ENCODE results near the gene PCNX3. TPM values are rescaled to one million over a fixed set of nuclear protein-coding genes. Genes with fewer than 3 reads are reported as not detected.

PCNX3 gene
- total RNA-seq, 1 experiment from 2014 or later = 20.8 TPM

DNA sequence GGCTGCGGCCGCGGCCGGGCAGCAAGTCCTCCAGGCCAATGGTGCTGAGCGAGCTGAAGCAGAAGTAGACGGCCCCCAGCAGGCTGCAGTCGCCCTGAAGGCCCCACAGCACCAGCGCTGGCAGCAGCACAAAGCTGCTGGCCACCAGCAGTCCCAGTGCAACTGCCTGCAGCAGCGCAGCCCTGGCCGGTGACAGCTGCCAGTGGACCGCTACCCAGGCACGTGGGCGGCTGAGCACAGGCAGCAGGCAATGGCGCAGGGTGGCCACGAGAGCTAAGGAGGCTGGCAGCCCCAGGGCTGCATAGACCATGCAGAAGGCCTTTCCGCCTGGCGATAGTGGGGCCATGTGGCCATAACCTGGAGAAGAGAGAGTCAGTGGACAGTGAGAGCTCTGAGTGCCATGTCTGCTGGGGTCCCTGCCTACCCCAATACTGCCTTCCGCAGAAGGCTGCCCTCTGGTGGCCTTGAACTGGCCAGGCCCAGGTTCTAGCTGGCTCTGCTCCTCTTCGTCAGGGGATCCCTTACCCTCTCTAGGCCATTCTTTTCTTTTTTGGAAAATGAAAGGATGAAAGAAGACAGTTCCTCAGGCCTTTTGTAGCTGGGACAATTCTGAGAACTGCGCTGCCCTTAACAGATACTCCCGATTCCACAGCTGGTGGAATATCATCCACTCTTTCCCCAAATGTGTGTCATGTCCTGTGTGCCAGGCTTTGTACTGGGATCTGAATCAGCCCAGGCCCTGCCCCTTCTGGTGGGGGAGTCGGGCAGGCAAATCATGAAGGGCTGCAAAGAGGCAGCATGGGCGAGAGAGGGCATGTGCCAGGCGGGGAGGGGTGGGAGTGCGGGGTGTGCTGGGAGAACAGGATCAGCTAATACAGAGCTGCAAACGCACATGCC is 21.8 kb upstream of the PCNX3 start:
- no peak for DNase-seq (ENCODE audit: low read depth)
- in situ Hi-C loops (cut with HindIII; ENCODE audit: low pct_unique_long_range_greater_than_20kb, low sequenced_read_pairs) = no loop called here

DNA sequence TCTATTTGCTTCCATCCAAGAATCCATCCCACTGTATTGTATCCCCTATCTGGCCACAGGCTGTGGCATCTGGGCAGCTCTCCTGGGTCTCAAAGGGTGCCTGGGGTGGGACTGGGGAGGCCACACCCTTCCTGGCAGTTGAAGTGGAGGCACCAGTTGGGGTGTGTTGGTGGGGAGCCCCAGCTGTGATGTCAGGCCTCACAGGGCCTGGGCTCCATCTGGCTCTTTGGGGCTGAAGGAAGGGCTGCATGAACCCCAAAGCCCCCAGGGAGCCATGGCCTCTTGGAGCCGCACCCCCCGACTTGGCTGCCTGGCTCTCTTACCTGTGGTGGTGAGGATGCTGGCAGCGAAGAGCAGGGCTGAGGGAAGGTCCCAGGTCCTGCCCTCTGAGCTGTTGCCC is 20.4 kb upstream of the PCNX3 start:
- DNase-seq (ENCODE audit: low read depth) = no peak
- in situ Hi-C loops (cut with HindIII; ENCODE audit: low pct_unique_long_range_greater_than_20kb, low sequenced_read_pairs) = no loop called here

DNA sequence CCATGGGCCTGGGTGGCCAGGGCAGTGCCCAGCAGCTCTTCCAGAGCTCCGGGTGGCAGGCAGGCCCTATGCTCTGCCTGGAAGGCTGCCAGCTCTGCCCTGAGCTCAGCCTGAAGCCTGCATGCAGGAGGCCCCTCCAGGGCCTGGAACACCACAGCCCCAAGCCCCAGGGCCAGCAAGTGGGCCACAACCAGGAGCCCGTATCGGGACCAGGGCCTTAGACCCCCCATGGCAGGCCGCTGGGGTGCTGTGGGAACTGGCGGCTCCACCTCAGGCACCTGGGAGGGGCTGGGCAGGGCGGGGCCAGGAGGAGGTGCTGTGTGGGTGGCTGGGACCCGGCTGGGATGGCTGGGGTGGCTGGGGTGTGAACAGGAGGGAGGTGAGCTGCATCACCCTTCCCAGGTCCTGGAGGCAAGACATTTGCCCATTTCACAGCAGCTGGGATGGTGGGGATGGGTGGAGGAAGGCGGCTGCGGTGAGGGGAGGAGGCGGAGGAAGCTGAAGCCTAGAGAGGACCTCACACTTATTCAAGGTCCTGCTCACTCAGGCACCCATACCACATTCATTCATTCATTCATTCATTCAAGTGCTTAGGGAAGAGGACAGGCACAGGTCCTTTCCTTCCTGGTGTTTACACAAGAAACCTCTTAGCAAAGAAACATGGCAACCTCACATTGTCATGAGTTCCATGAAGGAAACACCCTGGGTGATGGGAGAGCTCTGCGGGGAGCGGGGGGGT is 19.9 kb upstream of the PCNX3 start, which contains the start of gene KCNK7:
KCNK7 (minus strand) TSS at position 258 of the 739 bp plus-strand sequence; CDS start at position 230, 28 bp downstream.
- in situ Hi-C loops (cut with HindIII; ENCODE audit: low pct_unique_long_range_greater_than_20kb, low sequenced_read_pairs) = no loop called here
- no peak for DNase-seq (ENCODE audit: low read depth)

DNA sequence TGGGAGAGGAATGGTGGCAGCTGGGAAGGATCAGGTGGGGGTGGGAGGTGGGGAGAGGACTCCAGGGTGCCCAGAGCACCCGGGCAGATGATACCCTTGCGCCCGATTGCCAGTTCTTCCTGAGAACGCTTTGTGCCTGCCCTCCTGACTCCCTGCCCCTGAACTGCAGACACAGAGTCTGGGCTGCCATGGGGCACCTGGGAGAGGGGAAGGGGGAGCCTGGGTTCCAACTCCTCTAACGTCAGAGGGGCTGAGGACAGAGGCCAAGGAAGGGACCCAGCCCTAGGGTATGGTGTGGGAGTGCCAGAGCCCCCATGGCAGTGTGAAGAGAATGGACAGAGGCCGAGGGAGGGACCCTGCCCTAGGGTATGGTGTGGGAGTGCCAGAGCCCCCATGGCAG is 19.1 kb upstream of the PCNX3 start:
- in situ Hi-C loops (cut with HindIII; ENCODE audit: low pct_unique_long_range_greater_than_20kb, low sequenced_read_pairs) = no loop called here
- no peak for DNase-seq (ENCODE audit: low read depth)

DNA sequence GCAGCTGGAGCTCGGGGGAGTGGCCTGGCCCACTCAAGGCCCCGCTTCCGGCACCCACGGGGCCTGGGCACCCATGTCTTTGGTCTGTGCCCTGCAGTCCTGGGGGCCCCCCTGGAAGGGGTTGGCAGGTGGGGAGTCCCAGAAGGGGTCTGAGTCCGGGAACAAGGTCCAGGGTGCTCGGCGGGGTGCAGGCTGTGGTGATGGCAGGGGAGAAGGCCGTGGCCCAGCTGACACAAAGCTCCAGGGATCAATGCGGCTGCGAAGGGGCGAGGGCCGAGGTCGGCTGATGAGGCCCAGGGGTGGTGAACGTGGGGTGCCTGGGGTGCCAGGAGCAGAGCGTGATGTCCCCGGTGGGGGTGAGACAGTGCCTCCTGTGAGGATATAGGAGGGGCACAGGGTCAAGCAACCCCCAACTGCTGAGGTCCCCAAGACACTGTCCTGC is 17.3 kb upstream of the PCNX3 start:
- in situ Hi-C loops (cut with HindIII; ENCODE audit: low pct_unique_long_range_greater_than_20kb, low sequenced_read_pairs) = no loop called here
- no peak for DNase-seq (ENCODE audit: low read depth)

DNA sequence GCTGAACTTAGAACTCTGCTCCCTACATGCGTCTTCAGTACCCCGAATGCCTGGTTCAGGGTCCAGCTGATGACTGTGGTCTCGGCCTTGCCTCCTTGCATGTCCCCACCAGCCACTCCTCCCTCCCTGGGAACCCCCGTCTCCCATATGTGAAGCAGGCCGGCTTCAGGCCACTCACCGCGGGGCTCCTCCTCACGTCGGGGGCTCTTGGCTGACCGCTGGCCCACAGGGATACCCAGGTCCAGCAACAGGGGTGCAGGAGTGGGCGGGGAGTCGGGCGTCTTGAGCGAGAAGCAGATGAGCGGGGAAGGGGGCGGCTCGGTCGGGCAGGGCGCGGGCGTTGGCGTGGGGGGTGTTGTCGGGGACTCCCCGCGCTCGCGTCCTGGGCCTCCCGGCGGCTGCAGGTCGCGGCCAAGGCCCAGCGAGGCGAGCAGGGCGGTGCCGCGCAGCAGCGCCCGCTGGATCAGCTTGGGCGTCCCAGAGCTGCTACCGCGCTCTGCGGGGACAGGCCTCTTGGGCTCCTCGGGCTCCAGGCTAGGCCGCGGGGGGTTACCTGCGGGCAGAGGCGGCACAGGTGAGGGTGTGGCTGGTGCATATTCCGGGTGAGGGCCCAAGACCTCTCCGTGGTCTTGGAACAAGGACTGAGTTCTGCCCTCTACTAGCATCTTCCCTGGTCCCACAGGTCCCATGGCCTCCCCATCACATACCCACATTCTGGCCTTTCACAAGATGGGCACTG is 16.2 kb upstream of the PCNX3 start:
- in situ Hi-C loops (cut with HindIII; ENCODE audit: low pct_unique_long_range_greater_than_20kb, low sequenced_read_pairs) = no loop called here

DNA sequence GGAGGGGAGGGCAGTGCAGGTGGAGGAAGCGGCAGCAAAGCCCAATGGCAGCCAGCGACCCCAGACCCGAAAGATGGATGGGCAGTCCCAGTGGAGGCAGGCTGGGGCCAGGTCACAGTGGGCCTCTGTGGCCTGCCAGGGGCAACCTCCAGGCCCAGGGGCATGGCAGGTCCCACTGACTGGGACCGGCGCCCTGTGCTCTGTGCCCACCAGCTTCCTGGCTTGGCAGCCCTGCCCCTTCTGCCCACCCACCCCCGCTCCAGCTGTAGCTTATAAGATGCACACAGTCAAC is 15.7 kb upstream of the PCNX3 start:
- in situ Hi-C loops (cut with HindIII; ENCODE audit: low pct_unique_long_range_greater_than_20kb, low sequenced_read_pairs) = no loop called here
- DNase-seq (ENCODE audit: low read depth) = no peak

More for the DNA sequence above, 16.2 kb upstream of the PCNX3 start:
- no peak for DNase-seq (ENCODE audit: low read depth)

DNA sequence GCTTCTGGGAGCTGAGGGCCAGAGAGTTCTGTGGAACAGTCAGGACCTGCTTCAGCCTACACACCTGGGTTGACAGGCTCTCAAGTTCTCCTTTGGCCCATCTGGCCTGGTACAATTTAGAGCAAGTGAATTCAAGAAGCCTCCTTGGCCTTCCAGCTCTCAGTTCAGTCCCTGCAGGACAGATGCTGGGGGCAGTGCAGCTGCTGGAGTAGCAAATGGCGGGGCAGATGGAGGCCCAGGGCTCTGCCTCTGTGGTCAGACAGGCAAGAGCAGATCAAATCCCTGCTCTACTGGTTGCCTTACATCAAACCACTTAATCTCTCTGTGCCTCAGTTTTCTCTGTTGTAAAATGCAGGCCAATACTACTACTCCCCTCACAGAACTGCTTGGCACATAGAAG is 11.3 kb upstream of the PCNX3 start:
- in situ Hi-C loops (cut with HindIII; ENCODE audit: low pct_unique_long_range_greater_than_20kb, low sequenced_read_pairs) = no loop called here
- no peak for DNase-seq (ENCODE audit: low read depth)

DNA sequence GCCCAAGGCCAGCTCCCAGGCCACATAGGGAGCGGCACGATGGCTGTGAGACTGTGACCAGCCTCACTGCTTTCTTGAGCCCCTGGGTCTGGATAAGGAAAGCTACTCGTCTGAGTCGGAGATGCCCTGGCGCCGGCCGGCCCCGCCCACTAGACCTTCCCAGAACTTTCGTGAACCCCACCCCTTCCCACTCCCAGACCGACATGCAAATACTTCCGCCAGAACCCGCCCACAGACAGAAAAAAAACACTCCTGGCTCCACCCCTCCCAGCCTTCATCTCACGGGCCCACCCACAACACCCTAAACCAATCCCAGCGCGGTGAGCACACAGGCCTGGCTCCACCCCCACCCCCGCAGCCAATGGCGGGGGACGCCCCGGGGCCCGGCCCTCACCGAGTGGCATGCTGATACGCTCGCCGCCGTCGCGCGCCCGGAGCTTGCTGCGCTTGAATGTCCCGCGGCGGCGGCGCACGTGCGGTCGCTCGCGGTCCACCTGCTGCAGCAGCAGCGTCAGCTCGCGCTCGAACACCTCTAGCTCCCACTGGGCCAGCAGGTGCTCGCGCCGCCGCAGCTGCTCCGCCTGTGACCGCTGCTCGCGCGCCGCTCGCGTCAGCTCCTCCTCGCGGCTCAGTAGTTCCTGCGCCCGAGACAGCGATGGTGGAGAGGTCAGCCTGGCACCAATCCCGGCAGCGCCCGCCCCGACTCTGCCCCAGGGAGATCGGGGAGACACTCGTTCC is 8.5 kb upstream of the PCNX3 start:
- DNase-seq (ENCODE audit: low read depth) = no peak
- in situ Hi-C loops (cut with HindIII; ENCODE audit: low pct_unique_long_range_greater_than_20kb, low sequenced_read_pairs) = no loop called here

DNA sequence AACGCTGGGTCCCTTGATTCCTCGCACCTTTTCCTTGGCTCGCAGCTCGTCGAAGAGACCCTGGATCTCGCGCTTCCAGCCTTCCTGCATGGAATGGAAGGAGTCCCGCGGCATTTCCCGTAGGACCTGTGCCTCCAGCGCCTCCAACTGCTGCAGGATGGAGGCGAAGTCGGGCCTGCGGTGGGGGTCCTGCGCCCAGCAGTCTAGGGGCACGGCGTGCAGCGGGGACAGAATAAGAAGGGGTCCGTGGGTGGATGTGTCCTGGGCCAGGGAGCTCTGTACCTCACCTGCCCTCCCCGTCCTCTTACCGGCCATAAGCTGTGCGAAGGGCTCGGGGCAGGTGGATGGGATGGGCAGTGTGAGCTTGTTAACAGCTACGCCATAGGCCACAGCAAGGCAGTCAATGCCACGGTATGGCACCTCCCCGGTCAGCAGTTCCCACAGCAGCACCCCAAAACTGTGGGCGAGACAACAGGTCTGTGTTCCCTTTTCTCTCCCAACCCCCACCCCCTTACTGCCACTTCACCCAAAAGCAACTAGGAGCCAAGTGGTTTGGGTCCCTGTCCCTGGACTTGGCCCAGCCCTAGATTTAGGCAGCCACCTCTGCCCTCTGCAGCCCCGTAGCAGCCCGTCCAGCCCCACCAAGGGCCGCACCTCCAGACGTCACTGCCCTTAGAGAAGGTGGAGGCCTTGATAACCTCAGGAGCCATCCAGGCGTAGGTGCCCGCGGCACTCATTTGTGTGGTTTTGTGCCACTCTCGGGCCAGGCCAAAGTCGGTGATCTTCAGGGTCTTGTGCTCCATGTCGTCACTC is 7.8 kb upstream of the PCNX3 start:
- DNase-seq (ENCODE audit: low read depth) = no peak
- in situ Hi-C loops (cut with HindIII; ENCODE audit: low pct_unique_long_range_greater_than_20kb, low sequenced_read_pairs) = no loop called here

GRCh38 chr11:65609229-65609628 is 6.3 kb upstream of the PCNX3 start:
- DNase-seq (ENCODE audit: low read depth) = no peak
- in situ Hi-C loops (cut with HindIII; ENCODE audit: low pct_unique_long_range_greater_than_20kb, low sequenced_read_pairs) = no loop called here

- in situ Hi-C loops (cut with HindIII; ENCODE audit: low pct_unique_long_range_greater_than_20kb, low sequenced_read_pairs) = no loop called here
- no peak for DNase-seq (ENCODE audit: low read depth)
These were observed 5.9 kb upstream of the PCNX3 start for GRCh38 chr11:65609665-65610064.

- in situ Hi-C loops (cut with HindIII; ENCODE audit: low pct_unique_long_range_greater_than_20kb, low sequenced_read_pairs) = no loop called here
These were observed 5.2 kb upstream of the PCNX3 start for GRCh38 chr11:65610404-65610803.

GRCh38 chr11:65611028-65611757 is 4.4 kb upstream of the PCNX3 start:
- no peak for DNase-seq (ENCODE audit: low read depth)
- in situ Hi-C loops (cut with HindIII; ENCODE audit: low pct_unique_long_range_greater_than_20kb, low sequenced_read_pairs) = no loop called here

More at GRCh38 chr11:65610404-65610803, 5.2 kb upstream of the PCNX3 start:
- no peak for DNase-seq (ENCODE audit: low read depth)

DNA sequence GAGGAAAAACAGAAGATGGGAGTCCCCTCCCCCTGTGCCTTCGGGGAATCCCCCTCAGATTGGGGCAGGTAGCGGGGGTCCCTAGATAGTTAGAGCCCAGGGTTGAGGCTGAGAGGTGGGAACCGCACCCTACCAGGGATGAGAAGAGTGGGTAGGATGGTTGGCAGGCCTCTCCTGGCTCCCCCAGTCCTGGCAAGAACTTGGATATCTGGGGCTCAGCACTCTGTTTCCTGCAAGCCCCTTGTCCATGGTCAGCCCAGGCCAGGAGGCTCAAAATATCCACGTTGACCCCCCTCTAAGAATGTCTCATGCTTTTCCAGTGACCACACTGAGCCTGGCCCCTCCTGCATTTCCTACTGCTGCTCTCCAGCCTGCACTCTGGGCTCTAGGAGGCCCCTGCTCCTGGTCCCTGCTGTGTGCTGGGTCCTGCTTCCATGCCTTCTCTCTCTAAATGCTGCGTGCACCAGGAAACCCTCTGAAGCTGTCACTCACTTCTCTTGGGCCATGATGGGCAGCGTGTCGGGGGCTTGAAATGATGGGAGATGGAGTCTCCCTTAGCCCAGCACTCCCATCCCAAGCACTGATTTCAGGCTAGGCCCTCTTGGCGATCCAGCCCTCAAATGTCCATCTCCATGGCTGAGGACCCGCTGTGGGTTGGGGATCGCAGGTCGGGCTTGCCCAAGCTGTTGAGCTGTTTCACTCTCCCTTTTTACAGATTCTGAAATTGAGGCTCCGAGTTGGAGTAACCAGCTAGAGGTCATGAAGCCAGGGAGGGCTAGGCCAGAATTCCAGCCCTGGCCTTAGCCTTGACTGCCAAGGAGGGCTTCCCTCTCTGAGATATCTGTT is 3.6 kb upstream of the PCNX3 start:
- DNase-seq (ENCODE audit: low read depth) = no peak
- in situ Hi-C loops (cut with HindIII; ENCODE audit: low pct_unique_long_range_greater_than_20kb, low sequenced_read_pairs) = no loop called here

GRCh38 chr11:65612691-65613090 is 2.9 kb upstream of the PCNX3 start:
- in situ Hi-C loops (cut with HindIII; ENCODE audit: low pct_unique_long_range_greater_than_20kb, low sequenced_read_pairs) = no loop called here
- no peak for DNase-seq (ENCODE audit: low read depth)
